CD1c-positive myeloid dendritic cell (primary cell): ENCODE measurements around the gene NXPE3.

Source experiments
- DNase-seq: peaks from one replicate; pipeline ENCODE4 v3.0.0-alpha.2; 2016; ENCODE audit errors: extremely low spot score

NXPE3 gene

DNA sequence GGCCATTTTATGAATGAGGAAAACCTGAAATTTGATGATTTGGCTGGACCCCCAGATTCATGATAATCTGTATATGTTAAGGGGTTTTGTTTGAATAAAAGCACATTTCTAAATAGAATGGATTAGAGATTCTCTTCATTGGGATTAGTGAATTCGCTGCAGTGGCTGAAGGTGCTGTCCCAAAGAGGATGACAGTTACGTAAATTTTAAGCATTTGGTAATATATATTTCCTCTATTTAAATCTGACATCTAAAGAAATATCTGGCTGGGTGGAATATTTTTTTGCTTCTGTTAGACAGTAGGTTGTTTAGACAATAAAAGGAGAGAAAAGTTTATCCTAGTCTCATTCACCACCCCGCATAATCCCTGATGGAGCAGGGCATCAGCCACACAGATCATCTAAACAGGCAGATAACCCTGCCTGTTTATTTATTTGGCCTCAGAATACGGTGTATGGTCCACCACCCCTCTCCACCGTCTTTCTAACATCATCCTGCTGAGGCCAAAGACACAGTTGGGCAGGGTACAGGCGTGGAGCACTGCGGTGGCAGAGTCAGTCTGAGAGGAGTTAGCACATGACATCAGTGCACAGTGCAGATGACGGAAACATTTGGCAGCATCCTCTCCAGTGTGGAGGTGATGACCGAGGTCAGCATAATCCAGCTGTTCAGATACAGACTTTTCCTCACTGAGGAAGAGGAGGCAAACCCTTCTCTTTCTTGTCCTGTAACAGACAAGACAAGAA lies 49.9 kb downstream of the NXPE3 start:
- DNase-seq = peak; percentile 46

DNA sequence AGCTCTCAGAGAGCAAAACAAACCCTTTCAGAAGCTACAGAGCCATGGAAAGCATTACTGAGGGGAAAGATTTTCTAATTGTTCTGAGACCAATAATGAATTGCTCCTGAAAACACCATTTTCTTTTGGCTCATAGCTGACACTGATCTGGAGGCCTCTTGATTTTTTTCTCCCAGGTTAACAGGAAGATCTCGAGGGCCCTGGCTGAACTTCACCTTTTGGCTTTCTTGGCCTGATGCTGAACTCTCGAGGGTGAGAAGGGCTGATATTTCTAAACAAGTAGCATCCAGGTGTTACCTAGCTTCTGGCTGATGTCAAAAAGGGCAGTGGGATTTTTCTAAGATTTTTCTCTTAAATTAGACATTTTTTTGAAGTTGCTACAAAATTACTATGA lies 50.4 kb downstream of the NXPE3 start:
- DNase-seq = no peak

DNA sequence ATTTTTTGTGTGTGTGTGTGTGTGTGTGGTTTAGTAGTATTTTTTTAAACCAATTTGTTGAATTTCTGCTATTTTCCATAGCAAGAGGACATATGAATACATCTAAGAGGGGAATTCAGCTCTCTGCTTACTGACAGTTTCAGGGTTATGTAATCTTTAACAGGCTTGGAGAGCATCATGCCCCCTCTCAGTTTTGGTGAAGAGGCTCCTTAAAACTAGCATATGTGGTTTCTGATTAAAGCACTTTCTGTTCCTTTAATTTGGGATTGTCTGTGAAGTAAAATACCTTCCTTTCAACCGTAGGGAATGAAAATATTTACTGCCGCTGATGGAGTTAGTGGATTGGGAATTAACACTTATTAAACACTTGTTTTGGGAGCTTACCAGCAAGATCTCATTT lies 50.9 kb downstream of the NXPE3 start:
- DNase-seq = peak; percentile 39

DNA sequence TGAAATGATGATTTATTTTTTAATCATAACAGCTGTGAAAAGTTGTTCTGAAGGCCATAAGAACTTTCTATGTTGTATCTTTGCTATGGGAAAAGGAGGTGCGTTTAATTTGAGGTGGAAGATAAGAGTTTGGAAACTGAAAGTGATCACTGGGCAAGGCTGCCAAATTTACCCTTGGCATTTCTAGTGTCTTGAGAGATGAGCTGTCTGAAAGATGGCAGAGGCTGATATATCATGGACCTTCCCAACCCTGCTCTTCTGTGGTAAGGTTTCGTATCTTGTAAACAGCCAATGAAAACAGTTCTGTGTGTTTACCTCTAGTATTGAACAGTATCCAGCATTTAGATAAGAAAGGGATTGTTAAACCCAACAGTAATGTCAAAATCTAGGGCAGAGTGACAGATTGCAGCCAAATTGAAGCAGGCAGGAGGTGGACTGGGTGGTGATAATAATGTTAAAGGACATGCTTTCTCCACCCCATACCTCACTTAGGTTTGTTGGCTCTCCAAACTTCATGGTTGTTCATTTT lies 54.5 kb downstream of the NXPE3 start:
- no peak for DNase-seq

DNA sequence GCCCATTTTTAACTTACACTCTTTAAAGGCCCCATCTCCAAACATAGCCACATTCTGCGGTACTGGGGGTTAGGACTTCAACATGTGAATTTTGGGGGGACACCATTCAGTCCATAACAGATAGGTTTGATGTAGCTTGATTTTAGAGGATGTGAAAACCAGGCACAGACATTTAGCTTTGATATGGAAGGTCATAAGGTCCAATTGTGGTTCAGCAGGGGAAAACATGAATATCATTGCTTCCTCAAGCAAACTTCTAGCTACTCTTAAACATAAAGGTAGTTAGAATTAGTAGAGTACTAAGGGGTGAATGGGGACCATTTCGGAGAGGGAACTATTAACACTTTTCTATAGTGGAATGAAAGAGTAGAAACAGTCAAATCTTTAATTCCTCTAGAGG lies 56.7 kb downstream of the NXPE3 start:
- DNase-seq = no peak

DNA sequence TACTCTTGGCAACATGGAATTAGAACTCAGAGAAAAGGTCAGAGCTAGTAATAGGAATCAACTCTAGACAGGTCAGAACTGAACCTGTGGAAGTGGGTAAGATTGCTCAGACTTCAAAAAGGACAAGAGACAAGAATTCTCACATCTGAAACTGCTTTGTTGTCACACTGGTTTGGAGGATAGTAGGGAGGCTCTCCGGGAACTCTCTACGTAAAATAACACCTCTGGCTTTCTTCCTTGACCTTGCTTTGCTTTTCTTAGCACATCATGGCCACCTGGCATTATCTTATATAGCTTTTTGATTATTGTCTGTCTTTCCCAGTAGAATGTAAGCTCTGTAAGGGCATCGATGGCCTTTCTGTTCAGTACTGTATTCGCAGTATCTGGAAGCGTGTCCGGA lies 57.1 kb downstream of the NXPE3 start:
- DNase-seq = no peak

DNA sequence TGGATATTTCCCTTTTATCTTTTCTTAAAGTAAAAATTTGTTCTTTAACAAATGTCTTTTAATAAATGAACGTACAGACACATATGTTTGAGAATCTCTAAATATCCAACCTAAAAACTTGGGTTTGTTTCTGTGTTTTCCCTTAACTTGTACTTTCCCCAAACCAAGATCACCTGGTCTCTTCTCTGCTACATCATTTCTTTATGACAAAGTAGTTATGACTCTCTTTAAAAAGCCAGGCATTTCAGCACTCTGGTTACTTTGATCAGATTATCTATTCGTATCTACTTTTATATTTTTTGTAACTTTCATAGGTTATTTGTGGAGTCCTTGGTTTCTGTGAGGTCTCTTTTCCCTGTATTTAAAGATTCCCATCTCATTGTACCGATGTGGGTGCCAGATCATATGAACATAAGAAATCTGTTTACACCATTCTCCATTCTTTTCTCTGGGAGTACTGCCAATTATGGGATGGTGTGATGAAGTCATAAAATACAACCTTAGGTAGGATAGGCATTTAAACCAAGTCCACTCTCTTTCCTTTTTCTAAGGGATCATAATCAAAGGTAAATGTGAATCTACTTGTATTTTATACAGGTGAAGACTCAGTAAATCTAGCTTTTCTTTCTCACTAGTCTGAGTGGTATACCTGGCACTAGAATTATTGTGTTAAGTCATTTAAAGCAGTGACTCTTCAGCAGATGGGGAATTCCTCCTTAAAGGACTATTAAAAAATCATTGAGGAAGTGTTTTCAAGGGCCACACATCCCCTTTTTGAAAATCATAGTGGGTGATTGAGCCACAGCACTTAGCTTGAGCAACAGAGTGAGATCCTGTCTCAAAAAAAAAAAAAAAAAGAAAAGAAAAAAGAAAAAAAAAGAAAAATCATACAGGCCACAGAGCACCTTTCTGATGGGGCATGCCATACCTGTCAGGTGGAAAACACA lies 57.9 kb downstream of the NXPE3 start:
- DNase-seq = peak; percentile 86

DNA sequence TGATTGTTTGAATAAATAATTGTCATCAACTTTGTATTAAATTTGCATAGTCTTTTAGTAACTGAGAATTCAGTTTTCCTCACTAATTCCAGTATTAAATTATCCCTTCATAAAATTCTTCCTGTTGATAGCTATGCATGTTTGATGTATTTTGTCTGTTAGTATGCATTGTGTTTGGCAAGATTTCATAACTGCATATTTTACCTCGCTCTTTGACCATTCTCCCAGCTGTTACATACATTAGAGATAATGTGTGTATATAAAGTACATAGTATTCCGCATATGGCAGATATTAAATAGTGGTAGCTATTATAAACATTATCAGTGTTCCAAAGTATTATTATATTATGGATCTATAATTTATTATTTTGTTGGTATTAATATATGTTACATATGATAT lies 59.7 kb downstream of the NXPE3 start:
- no peak for DNase-seq

DNA sequence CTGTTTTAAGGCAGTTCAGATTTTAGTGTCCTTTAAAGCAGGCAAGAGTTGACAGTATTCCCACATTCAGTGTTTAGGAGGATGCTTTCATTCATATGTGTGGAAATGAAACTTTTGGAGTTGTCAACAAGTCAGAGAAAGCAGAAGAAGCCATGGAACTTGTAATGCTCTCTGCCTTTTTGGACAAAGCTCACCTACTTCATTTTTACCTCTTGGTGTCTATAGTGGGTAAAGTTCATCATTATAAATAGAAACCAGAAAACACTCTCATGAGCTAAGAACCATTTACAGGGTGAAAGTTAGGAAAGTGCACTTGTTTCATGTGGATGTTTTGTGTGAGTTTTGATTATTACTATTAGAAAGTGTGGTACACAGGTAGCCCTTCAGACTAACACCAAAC lies 61.1 kb downstream of the NXPE3 start:
- DNase-seq = peak; percentile 30

DNA sequence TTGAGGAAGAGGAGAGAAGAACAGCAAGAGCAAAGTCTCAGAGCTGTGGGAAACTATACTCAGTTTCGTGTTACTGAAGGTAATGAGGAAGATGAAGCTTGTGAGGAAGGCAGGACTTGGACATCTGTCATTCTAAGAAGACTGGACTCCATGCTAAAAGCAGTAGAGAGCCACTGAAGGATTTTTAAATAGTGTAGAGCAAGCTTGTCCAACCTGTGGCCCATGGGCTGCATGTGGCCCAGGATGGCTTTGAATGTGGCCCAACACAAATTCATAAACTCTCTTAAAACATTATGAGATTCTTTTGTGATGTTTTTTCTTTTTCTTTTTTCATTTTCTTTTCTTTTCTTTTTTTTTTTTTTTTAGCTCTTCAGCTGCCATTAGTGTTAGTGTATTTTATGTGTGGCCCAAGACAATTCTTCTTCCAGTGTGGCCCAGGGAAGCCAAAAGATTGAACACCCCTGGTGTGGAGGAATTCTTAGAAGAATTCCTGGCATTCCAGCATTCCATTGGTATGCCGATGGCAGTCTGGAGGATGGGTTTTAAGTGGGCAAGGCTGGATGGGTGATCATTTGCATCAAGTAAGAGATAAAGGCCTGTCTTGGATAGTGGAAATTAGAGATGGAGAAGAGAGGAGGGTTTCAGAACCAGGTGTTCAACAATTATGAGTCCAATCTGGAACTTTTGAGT lies 63.4 kb downstream of the NXPE3 start:
- no peak for DNase-seq

DNA sequence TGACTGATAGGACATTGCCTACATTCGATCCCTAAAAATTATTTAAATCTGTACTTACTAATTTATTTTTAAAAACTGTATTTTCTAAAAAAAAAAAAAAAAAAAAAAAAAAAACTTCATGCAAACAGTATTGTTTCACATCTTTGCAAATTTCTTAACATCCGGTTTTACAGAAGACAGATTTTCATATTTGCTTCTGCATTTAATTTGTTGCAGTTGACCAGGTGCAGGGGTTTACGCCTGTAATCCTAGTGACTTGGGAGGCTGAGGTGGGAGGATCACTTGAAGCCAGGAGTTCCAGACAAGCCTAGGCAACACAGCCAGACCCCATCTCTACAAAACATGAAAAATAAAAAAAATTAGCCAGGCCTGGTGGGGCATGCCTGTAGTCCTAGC lies 63.9 kb downstream of the NXPE3 start:
- DNase-seq = no peak

DNA sequence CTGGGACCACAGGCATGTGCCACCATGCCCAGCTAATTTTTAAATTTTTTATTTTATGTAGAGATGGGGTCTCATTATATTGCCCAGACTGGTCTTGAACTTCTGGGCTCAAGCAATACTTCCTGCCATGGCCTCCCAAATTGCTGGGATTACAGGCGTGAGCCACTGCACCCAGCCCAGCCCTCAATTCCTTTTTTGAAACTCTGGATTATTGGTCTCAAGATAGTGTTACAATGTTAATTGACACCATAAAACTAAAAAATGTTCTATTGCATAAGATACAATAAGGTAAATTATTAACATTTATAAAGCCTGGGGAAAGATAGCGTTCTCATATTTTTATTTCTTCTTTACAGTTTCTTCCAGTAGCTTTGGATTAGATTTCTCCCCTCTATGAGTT lies 66.4 kb downstream of the NXPE3 start:
- no peak for DNase-seq

DNA sequence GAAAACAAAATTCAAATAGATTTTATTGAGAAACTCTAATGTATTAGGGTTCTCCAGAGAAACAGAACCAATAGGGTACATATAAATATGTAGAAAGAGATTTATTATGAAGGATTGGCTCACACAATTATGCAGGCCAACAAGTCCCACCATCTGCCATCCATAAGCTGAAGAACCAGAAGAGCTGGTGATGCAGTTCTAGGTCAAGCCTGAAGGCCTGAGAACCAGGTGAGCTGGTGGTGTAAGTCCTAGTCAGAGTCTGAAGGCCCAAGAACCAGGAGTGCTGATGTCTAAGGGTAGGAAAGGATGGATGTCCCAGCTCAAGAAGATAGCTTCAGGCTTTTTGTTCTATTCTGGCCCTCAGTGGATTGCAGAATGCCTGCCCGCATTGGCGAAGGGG lies 67.7 kb downstream of the NXPE3 start:
- no peak for DNase-seq

DNA sequence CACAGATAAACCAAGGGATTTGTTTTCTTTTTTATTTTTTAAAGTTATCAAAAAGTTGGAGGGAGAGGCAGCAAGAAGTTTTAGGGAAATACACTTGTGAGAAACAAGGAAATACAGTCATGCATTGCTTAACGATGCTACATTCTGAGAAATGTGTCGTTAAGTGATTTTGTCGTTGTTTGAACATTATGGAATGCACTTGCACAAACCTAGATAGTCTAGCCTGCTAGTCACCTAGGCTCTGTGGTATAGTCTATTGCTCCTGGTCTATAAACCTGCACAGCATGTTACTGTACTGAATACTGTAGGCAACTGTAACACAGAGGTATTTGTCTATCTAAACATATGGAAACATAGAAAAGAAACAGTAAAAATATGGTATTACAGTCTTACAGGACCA lies 68.3 kb downstream of the NXPE3 start:
- DNase-seq = peak; percentile 74

DNA sequence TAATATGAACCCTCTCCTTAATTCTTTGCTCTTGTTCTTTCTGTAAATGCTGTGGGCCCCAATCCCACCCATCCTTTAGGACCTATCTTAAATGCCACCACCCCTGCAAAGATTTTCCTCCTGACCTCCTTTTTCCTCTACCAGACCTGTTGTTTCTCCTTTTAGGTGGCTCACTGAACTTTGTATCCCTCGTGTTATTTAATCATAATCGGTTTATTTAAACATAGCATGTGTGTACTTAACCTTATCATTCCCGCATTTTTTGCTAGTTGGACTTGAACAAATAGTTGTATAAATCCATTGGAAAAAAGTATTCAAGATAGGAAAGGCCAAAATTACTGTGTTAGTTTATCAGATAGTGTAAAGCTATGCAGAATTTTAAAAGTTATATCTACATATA lies 69.3 kb downstream of the NXPE3 start:
- no peak for DNase-seq

DNA sequence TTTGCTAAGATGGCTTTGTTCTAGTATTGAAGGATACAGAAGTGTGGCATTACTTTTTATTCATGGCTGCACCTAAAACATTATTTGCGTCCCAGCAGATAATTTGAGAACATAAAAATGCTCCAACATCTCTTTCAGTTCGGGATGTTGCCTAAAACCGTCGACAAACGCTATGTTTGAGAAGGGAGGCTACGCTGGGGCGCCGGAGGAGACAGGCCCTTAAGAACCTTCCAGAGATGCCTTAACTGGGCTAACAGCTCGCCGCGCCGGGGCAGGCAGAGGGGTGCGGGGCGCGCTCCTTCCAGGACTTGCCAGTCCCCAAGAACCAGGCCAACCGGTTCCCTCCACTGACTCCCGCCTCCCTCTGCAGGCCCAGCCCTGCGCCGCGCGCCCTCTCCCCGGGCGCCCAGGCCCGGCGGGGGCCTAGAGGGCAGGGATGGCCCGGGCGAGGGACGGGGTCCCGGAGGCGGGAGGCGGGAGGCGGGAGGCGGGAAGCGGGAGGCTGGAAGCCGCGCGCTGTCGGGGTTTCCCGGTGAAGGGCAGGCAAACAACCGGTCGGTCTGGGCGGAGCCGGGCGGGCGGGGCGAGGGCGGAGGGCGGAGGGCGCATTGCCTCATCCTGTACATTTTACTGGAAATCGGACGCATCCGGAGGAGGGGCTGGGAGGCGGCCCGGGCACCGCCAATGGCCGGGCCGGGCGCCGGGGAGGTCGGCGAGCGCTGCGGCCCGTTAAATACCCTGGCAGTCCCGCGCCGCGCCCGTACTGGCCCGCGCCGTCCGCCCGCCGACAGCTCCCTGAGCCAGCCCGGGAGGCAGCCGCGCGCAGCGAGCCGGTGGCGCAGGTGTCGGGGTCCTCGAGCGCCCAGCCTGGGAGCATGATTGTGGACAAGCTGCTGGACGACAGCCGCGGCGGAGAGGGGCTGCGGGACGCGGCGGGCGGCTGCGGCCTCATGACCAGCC lies 70.0 kb downstream of the NXPE3 start, which contains the start of gene NFKBIZ:
NFKBIZ (plus strand) TSS at position 761 of the 960 bp plus-strand sequence; CDS start at position 876, 115 bp downstream.
- DNase-seq = peak; percentile 96

DNA sequence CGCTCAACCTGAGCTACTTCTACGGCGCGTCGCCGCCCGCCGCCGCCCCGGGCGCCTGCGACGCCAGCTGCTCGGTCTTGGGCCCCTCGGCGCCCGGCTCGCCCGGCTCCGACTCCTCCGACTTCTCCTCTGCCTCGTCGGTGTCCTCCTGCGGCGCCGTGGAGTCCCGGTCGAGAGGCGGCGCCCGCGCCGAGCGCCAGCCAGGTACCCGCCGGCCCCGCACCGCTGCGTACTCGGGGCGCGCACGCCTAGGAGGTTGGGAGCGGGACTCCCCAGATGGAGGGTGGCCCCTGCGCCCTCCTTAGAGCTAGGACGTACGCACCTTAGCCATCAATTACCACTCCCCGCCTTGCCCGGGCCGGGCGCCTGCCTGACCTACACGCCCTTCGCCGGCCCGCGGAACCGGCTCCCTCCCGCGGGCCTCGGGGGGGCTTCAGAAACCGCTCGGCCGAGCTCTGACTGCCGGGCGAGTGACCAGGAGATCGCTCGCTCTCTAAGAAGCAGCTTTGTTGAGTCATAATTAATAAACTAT lies 70.8 kb downstream of the NXPE3 start:
- no peak for DNase-seq

DNA sequence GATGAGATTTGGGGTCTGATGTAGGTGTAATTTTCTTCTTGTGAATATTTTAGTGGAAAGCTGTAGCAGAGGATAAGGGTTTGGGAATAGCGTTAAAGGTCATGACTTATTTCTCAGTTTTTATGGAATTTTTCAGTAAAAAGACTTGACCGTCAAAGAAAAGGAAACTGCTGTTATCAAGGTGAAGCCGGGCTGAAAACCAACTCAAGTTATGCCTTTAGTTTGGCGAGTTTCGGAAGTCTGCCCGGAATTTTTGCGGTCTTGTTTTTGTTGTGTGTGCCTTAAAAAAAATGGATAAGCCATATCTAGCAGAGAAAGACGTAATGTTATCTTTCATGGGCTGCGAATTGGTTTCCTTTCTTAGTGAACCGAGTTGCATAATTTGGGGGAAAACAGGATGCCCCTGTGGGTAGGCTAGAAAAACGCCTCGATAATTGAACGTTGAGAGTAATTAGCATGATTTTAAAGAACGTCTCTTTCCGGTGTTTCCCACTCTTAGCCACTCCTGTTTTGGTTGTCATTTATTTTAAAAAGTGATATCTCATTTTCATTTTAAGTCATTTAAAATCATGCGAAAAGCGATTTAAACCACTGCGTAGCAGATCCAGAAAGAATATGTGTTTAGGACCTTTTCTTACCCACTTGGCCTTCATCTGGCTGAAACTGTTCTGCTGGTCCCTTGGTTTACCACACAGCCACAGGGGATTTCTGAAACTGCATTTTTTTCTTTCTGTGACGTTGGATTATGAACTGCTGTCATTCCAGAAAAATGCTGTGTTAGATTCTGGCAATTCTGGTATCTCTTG lies 71.4 kb downstream of the NXPE3 start:
- DNase-seq = peak; percentile 66

DNA sequence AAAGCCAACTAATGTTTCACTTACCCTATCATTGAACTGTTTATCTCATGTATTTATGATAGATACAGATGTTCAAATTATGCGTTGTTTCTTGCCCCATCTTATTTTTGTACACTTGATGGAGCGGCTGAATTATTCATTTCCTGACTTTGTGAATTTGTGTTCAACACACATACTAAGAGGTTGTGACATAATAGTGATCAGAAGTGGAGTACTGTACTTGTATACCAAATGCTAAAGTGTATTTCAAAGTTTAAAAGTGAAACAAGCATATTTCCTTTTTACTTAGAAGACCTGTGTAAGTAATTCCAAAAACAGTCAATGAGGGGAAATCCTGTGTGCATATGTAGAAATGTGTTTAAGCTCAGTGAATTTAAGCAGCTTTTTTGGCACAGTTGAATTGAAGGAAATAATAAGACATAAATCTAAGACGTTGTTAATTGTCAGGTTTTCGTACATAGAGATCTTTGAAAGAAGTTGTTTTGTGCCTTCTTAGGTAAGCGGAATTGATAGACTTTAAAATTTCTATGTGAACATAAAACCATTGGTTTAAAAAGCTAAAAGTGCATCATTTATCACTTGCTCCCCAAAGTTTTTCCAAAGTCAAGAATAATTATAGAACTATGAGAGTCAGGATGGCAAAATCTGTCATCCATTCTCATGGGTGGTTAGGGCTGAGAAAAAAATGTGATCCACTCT lies 72.2 kb downstream of the NXPE3 start:
- DNase-seq = peak; percentile 29
